HG03135 (cell line): ENCODE measurements around the gene RPE.

Experiments used
- ATAC-seq: cut with Tn5 transposase; IDR thresholded peaks from one replicate; pipeline ENCODE4 v1.9.1; 2021; ENCODE audit warnings: mild to moderate bottlenecking, moderate library complexity; ENCODE audit not compliant: unreplicated experiment

Gene RPE

GRCh38 chr2:210000464-210001324, 1.7 kb upstream of the RPE start:
- ATAC-seq: no peak

- ATAC-seq: no peak
These were observed 921 bp downstream of the RPE start for GRCh38 chr2:210003359-210003758.

GRCh38 chr2:210004881-210005280, 2.4 kb downstream of the RPE start:
- ATAC-seq: no peak

- no peak for ATAC-seq
These were observed 5.5 kb downstream of the RPE start for GRCh38 chr2:210007895-210008294.

- ATAC-seq: no peak
These were observed 6.7 kb downstream of the RPE start for GRCh38 chr2:210009126-210009525.

- ATAC-seq: no peak
These were observed 7.5 kb downstream of the RPE start for GRCh38 chr2:210009896-210010295.

DNA sequence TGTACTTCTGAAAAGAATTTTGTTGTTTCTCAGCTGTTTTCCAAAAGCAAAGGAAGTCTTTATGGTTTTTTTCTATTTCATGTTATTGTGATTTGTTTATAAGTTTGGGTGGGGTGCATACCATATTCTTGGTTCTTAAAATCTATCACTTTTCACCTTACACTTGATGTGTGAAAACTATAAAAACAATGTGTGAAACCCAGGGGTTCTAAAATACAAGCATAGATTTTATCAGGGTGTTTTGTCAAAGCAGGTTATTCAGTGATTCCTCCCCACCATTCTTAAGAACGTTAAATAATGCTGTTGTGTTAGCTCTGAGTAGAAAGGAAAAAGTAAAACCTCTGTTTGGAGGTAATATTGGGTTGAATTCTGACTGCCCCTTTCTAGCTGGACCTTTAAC, 17.7 kb downstream of the RPE start:
- no peak for ATAC-seq

DNA sequence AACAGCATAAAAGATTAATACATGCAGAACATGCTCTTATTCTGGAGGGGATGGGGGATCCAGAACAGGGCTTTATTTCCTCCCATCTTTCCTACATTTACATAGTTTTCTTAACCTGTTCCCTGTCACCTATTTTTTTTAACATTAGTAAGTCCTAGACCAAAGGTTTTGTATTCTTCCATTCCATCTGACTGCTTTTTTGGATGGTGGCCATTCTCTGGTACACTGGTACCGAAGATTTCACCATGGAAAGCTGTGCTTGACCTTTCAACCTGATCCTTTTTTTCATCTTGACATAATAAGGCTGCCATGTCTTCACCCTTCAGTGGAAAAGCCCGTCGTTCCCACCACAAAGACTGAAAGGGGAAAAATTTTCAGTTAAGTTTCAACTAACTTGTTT, 20.4 kb downstream of the RPE start:
- ATAC-seq: no peak

GRCh38 chr2:210027608-210028007, 25.2 kb downstream of the RPE start:
- no peak for ATAC-seq

- no peak for ATAC-seq
These were observed 25.7 kb downstream of the RPE start for GRCh38 chr2:210028178-210028577.

DNA sequence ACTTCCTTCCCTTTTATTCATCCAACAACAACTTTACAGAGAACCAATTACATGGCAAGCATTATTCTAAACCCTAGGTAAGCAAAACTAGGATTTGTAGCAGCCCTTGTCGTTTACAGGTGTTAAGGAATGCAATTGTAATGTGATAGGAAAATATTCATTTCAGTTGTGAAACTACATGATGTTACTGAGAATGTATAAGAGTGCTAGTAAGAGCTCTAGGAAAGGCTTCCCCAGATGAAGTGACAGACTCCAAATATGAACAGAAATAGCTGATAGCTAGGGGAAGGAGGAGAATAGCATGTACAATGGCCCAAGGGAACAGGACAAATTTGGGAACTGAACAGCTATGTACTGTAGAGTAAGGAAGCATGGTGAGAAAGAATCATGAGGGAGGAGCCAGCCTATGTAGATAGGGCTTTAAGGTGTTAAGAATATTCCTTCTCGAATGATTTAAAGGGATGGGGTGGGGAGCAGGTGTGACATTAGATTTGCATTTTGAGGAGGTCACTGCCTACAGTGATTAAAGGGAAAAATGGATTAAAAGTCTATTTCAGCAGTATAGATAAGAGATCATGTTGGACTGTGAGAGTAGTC, 31.7 kb downstream of the RPE start:
- ATAC-seq: no peak

- no peak for ATAC-seq
These were observed 33.2 kb downstream of the RPE start for GRCh38 chr2:210035679-210036078.

- ATAC-seq: no peak
These were observed 35.6 kb downstream of the RPE start for GRCh38 chr2:210038078-210038477.

DNA sequence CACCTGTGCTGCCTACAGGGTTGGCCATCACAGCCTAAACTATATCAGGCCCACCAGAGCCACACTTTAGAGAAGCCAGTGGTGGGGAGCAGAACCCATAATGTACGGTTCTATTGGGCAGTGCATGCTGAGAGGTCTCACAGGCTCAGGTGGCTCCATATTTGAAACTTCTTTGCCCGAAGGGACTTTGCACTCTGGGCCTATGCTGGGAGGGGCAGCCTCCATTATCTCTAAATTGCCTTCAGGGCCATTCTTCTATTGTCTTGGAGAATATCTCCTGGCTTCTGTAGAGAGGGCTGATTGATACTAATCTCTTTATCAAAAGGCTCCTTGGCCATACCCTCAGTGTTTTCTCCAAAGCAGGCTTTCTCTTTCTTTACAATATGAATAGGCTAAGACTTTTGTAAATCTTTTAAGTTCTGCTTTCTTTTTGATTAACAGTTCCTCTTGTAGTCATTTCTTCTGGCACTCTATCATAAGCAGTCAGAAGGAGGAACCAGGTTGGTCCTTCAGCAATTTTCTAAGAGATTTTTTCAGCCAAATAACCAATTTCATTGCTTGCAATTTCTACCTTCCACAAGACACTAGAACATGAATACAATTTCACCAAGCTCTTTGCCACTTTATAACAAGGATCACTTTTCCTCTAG, 44.5 kb downstream of the RPE start:
- ATAC-seq: no peak

- no peak for ATAC-seq
These were observed 47.4 kb downstream of the RPE start for GRCh38 chr2:210049831-210050230.

DNA sequence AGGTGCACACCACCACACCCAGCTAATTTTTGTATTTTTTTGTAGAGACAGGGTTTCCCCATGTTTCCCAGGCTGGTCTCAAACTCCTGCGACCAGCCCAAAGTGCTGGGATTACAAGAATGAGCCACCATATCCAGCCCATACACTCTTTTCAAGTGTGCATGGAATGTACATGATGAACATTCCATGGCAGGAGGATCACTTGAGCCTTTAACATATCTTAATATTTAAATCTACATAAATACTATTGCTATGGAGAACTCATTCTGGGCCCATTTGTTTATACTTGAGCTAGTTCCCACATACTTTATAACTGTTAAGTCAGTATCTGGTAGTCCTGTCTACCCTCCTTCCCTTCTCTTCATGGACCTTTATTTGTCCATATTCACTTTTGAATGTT, 48.4 kb downstream of the RPE start:
- no peak for ATAC-seq

DNA sequence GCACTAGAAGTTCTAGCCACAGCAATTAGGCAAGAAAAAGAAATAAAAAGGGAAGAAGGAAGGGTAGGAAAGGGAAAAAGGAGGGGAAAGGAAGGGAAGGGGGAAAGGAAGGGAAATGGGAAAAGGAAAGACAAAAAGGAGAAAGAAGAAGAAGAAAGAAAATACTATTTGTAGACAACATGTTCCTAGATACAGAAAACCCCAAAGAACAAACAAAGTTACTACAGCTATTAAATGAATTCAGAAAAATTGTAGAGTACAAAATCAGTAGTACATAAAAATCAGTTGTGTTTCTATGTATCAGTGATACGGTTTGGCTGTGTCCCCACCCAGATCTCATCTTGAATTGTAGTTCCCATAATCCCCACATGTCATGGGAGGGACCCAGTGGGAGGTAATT, 52.3 kb downstream of the RPE start:
- no peak for ATAC-seq

DNA sequence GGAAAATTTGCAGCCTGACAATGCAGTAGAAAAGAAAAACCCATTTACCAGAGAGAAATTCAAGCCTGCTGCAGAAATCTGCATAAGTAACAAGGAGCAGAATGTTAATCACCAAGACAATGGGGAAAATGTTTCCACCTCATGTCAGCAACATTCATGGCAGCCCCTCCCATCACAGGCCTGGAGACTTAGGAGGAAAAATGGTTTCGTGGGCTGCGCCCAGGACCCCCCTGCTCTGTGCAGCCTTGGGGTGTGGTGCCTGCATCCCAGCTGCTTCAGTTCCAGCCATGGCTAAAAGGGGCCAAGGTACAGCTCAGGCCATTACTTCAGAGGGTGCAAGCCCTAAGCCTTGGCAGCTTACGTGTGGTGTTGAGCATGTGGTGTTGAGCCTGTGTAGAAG, 53.4 kb downstream of the RPE start:
- ATAC-seq: no peak

- ATAC-seq: no peak
These were observed 60.9 kb downstream of the RPE start for GRCh38 chr2:210063306-210063705.
